HFF-Myc (cell line): ENCODE measurements around the gene NUP210.

Experiments used
- DNase-seq: peaks from one replicate; pipeline ENCODE4 v3.0.0-alpha.2; 2011; ENCODE audit warnings: low read depth; ENCODE audit errors: extremely low read depth
- H3K4me3 ChIP-seq: replicated peaks from 2 replicates; pipeline ENCODE4 v1.5.1; 2011; ENCODE audit warnings: low read depth, mild to moderate bottlenecking, control low read depth, low read length
- CTCF ChIP-seq: IDR thresholded peaks from 2 replicates; pipeline ENCODE4 v1.5.1; 2012; ENCODE audit warnings: mild to moderate bottlenecking, low read depth, low read length, control low read depth; ENCODE audit errors: missing control alignments

Gene NUP210

DNA sequence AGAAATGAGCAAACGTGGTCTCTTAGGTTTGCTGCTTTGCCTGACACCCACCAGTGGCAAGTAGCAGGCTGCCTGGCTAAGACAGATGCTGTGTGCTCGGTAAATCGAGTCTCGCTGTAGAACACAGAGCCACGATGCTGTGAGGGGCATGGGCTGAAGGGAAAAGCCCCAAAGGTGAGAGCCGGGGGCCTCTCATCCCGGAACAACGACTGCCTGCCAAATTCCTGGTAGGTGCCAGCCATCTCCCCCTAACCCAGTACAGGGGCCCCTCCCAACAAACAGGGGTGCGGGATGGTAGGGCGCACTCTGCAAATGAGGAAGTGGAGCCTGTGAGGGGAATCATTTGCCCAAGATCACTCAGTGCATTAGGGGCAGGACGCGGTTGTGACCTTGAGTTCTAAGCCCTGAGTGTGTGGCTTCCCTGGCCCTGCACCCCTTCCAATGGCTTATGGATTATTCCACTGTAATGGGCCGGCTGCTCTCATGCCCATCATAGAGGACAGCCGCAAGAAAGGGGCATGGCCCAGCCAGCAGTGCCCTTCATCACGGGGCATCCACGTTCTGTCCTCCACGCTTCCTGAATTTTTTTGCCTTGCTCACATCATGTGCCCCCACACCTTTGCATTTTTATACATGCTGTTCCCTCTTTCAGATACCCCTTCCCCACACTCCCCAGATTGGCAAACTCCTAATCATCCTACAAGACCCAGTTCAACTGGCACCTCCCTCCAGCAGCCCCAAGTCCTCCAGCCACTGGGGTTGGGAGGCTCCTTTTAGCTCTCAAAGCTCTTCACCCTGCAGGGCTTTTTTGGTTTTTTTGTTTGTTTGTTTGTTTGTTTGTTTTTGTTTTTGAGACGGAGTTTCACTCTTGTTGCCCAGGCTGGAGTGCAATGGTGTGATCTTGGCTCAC is 125.4 kb downstream of the NUP210 start:
- H3K4me3 ChIP-seq, result no peak overlapping the region
- no peak for TF ChIP-seq CTCF
- DNase-seq, result no peak

GRCh38 chr3:13292375-13292774 is 127.7 kb downstream of the NUP210 start:
- no peak overlapping the region for H3K4me3 ChIP-seq
- no peak for TF ChIP-seq CTCF
- no peak for DNase-seq

- no peak overlapping the region for H3K4me3 ChIP-seq
- TF ChIP-seq CTCF, result no peak
- DNase-seq, result no peak
Observed at GRCh38 chr3:13290941-13291340, 129.2 kb downstream of the NUP210 start.

- H3K4me3 ChIP-seq, result no peak overlapping the region
- no peak for TF ChIP-seq CTCF
- DNase-seq, result no peak
Observed at GRCh38 chr3:13289771-13290285, 130.3 kb downstream of the NUP210 start.

GRCh38 chr3:13288732-13289718 is 131.1 kb downstream of the NUP210 start:
- no peak for TF ChIP-seq CTCF
- no peak for DNase-seq
- no peak overlapping the region for H3K4me3 ChIP-seq

- no peak for DNase-seq
- TF ChIP-seq CTCF, result no peak
- H3K4me3 ChIP-seq, result no peak overlapping the region
Observed at GRCh38 chr3:13287833-13288232, 132.3 kb downstream of the NUP210 start.
